HG02943 (cell line): ENCODE measurements around the gene DECR2.

Source experiments
- ATAC-seq: cut with Tn5 transposase; IDR thresholded peaks from one replicate; pipeline ENCODE4 v1.9.1; 2021; ENCODE audit warnings: mild to moderate bottlenecking, low read depth, moderate library complexity; ENCODE audit not compliant: unreplicated experiment

The DECR2 gene

DNA sequence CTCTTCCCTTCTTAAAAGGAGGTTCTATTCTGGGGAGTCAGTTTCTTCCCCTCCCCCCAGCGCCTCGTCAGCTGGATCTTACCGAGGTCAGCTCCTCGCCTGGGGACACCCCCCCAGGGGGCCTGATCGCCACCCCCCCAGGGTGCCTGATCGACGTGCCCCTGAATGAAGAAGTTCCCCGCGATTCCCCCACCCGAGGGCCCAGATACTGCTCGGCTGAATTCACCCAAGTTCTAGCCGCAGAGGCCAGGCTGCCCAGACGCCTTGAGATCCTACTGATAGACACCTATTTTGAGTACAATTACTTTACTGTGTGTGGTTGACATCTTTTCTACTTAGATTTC, 25.2 kb downstream of the DECR2 start:
- no peak for ATAC-seq

- ATAC-seq = no peak
These were observed 25.6 kb downstream of the DECR2 start for GRCh38 chr16:427250-427649.

- no peak for ATAC-seq
These were observed 29.2 kb downstream of the DECR2 start for GRCh38 chr16:430904-431303.

DNA sequence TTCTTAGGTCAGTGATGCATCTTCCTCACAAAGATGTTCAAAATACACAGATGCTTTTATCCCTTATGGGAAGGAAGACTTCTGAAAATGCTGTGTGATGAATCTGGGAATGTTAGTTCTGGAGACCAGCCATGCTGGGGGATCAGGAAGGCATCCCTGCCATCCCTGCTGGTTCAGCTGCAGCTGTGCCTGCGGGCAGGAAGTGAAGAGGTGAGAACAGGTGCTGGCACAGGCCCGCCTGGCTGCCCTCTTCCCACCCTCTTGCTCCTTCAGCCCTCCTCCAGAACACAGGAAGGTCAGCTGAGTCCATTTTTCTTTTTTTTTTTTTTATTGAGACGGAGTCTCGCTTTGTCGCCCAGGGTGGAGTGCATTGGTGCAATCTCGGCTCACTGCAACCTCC, 38.9 kb downstream of the DECR2 start:
- no peak for ATAC-seq

GRCh38 chr16:441447-441846, 39.8 kb downstream of the DECR2 start:
- no peak for ATAC-seq

GRCh38 chr16:442976-443375, 41.3 kb downstream of the DECR2 start:
- no peak for ATAC-seq

- ATAC-seq = no peak
These were observed 42.3 kb downstream of the DECR2 start for GRCh38 chr16:444027-444426.

DNA sequence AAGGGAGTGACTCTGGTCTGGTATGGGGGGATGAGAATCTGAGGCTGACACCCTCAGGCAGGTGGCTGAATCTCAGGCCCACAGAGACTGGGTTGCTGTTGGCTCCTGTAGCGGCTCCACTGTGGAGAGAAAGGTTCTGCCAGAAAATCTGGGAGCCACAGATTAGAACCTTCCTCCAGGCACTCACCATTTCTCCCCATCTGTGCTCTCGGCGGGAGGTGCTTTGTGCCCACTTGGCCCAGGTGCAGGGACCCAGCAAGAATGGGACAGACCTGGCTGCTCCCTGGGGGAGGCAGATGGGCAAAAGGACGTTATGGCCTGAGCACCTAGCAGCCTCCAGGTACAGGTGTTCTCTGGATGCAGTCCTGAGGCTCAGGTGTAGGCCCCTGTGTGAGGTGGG, 43.9 kb downstream of the DECR2 start:
- ATAC-seq = no peak

DNA sequence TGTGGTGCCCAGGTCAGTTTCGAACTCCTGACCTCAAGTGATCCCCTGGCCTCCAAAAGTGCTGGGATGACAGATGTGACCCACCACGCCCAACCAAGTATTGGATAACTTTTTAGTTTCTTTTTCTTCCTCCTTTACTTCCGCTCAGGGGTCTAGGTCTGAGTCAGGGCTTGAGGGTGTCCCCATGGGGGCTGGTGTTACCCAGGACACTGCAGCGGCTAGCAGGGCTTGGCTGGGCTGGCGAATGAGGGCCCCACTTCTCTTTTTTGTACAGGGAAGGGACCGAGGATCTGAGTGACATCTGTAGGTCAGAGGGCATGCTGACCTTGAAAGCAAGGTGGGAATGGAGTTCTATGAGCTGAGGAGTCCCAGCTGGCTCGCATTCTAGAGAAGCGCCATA, 48.7 kb downstream of the DECR2 start:
- ATAC-seq = no peak

GRCh38 chr16:450785-451512, 49.3 kb downstream of the DECR2 start:
- no peak for ATAC-seq

DNA sequence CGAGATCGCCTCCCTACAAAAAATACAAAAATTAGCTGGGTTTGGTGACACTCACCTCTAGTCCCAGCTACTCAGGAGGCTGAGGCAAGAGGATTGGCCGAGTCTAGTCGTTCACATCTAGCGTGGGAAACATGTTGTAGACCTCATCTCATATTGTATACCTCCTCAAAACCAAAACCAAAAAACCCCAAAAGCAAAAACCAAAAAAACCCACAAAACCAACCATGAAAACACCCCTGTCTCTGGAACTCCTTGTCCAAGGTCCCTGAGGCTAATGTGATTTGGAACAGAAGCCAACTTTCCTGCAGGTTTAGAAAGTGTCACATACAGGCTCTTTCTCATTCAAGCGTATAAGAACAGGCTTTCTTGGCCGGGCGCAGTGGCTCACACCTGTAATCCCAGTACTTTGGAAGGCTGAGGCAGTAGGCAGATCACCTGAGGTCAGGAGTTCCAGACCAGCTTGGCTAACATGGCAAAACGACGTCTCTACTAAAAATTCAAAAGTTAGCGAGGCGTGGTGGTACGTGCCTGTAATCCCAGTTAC, 52.8 kb downstream of the DECR2 start:
- ATAC-seq = no peak

DNA sequence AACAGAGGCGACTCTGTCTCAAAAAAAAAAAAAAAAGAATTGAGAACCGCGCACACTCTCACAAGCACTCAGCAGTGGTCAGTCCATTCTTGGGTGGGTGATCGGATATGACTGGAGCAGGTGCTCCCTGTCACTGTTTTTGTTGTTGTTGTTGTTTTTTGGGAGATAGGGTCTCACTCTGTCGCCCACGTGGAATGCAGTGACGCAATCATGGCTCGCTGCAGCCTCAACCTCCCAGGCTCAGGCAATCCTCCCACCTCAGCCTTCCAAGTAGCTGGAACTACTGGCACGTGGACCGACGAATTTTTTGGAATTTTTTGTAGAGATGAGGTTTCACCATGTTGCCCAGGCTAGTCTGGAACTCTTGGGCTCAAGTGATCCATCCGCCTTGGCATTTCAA, 53.8 kb downstream of the DECR2 start:
- ATAC-seq = no peak

DNA sequence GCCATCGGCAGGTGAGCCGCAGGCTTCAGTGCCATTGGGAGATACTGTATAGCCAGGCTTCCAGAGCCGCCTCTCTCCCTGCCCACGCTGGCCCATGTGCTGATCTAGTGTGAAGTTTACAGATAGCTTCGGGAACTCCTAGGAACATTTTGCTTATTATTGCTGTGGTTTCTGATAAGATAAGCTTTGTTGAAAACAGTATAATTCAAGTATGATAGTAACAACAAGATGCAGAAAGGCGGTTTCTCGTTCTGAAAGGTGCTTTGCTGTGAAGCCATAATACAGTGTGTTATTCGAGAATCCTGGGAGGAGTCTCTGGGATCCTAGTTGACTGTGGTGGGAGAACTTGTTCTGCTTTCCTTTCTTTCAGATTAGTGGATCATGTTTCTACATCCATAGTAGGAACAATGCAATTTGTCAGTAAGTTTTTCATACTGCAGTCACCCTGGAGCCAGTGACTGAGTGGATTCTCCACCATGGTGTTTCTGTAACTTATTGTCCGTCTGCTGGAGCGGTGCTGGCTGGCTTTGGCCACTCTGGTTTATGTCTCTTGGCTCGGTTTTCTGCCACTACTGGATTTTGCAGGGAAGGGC, 55.3 kb downstream of the DECR2 start:
- ATAC-seq = no peak

- ATAC-seq = no peak
These were observed 56.2 kb downstream of the DECR2 start for GRCh38 chr16:457732-458400.

GRCh38 chr16:459761-460160, 58.1 kb downstream of the DECR2 start:
- no peak for ATAC-seq

- ATAC-seq = no peak
These were observed 59.1 kb downstream of the DECR2 start for GRCh38 chr16:460787-461186.
